Measurements from ENCODE around the gene IL17RB. TPM values are rescaled to one million over a fixed set of nuclear protein-coding genes. Genes with fewer than 3 reads are reported as not detected.

The IL17RB gene
- total and polyA plus RNA-seq, 3 experiments from 2014 or later: 0.98 to 2.1 (median 1.2) TPM

DNA sequence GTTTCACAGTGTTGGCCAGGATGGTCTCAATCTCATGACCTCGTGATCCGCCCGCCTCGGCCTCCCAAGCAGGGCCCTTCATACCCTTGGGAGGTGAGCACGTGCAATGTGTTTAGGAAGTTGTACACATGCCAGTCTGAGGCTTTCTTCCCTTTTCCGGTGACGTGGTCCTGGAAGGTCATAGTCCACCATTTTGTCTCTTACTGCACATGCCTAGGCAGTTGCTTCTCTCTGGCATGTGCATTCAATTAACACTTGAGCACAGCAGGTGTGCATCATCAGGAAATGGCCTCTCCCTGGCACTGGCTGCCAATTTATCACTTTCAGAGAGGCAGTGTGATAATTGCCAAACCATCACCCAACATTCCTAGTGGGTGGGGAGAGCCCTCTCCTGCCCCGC lies 67.0 kb downstream of the IL17RB start:
- Histone ChIP-seq H3K27ac (ENCODE audit: low read depth, low read length) (no peak overlapping the region), H3K4me1 (ENCODE audit: insufficient read depth, low read length) (no peaks in the 10 kb centered on the region), H3K27me3 (ENCODE audit: insufficient read depth, low read length, poor library complexity, severe bottlenecking) (no peaks in the 10 kb centered on the region), H3K4me3 (ENCODE audit: low read length) (no peak overlapping the region), H3K9me3 (ENCODE audit: low read length) (no peaks in the 10 kb centered on the region), H3K36me3 (ENCODE audit: insufficient read depth, low read length) (no peaks in the 10 kb centered on the region)
- Mint-ChIP-seq H3K4me1 (no peaks in the 10 kb centered on the region), H3K4me3 (no peak overlapping the region), H3K27ac (no peak overlapping the region), H3K27me3 (peaks cover 18 to 50% of the 10 kb centered on the region in 2 donors), H3K36me3 (no peaks in the 10 kb centered on the region), H3K9me3 (peaks cover 0 to under 1% (median 0%) of the 10 kb centered on the region in 5 donors)
- DNase-seq: no peak
- CTCF ChIA-PET: no interaction called here
- POLR2A ChIA-PET: no interaction called here

Other genes starting within 250 kb of the IL17RB start
- under 1 TPM; 0.42 to 0.71 TPM for gene CHDH, start 149 bp upstream of the IL17RB start, total RNA-seq
- not detected for gene CHDH, start 149 bp upstream of the IL17RB start, polyA plus RNA-seq
- gene ACTR8, start 35.6 kb downstream of the IL17RB start, total RNA-seq: 10 to 100 TPM; 34.7 to 36.5 TPM
- gene ACTR8, start 35.6 kb downstream of the IL17RB start, polyA plus RNA-seq: 21.4 TPM
- 10 to 100 TPM; 50.5 to 58.0 TPM for gene SELENOK, start 45.3 kb downstream of the IL17RB start, total RNA-seq
- 157 TPM for gene SELENOK, start 45.3 kb downstream of the IL17RB start, polyA plus RNA-seq

Measured in CD8-positive, alpha-beta memory T cell (primary cell).